HG03521 (cell line): ENCODE data around the gene EPSTI1.

Experiments
- ATAC-seq: cut with Tn5 transposase; IDR thresholded peaks from one replicate; pipeline ENCODE4 v1.9.1; 2021; ENCODE audit warnings: mild to moderate bottlenecking, moderate library complexity; ENCODE audit not compliant: unreplicated experiment

EPSTI1 gene

DNA sequence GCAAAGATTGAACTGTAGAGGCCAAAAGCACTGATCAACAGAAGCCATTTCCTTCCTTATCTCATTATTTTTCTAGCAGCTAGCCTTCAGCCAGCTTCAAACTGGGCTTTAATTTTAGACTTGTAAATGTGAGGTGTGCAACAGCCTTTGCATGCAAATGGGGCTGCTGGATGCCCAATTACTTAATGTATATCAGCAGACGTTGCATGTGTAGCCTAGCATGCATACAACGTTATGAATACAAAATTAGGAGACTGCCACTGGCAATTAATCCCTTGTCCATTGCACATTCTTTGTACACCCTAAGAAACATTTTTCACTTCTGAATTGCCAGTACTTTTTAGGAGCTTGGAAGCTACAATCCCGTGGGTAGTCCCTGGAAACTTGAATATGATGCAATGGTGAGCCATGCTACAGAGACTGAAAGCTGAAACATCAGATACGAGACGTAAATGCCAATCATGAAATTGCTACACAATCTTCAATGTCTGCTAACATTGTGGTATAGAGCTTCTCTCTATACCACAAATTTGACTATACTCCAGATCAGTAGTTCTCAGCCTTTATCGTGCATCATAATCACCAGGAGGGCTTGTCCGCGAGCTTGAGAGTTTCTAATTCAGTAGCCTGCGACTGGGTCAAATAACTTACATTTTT is 20.2 kb downstream of the EPSTI1 start:
- no peak for ATAC-seq

DNA sequence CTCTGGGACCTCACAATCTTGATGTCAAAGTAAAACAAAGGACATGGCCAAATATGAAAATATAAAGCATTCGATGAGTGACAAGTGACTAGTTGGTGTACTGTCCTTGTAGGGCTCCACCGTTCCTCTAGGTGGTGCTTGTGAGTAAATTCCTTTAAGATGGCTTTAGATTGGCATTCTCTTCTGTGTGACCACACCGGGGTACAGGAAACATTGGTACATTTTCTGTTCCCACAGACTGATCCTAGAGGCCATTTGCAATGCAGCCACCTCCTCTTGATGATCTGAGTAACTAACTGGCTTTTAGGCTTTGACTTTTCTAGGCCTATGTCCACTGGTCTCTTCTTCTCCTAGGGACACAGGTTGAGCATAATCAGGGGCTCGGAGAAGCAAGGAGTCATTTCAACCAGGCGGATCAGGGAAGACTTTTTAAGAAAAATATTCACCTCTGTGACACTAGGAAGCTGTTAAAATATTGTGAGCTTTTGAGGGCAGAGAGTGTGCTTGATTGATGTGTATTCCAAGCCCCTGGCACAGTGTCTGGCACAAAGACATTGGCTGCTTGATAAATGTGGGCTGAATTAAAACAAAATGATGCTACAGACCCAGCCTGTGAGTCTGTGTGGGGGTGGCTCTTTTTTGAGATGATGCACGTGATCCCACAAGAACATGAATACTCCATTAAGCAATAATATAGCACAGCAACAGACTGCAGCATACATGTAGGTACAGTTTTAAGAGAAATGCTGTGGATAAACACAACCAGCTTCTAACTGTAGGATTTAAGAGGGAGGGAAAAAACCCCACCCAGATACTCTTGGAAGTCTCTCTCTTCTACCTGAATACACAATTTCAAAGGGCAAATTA is 21.0 kb downstream of the EPSTI1 start:
- no peak for ATAC-seq

DNA sequence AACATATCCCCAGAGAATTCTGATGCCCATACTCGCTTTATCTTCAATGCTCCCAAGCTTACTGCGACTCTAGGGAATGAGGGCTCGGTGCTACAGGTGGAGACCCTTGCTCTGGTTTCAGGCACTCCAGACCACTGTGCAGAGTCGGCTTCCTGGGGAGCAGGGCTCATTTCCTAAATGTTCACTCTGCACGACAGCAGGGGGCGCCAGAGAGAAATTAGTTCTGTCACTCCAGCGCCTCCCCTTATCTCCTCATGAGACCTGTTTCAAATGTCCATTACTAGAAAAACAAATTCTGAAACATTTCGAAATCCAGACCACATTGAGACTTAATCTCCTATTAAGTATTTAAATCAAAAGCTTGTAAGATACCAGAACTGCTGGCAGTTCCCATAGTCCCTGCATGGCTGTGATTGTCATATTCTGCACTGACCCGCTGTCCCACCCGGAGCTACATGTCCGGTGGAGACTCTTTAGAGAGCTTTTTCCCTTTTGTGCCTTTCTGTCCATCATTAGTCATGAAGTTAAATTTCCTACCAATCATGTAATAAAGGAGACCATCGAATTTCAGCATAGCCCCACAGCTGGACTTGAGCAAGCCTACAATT is 22.4 kb downstream of the EPSTI1 start:
- no peak for ATAC-seq

DNA sequence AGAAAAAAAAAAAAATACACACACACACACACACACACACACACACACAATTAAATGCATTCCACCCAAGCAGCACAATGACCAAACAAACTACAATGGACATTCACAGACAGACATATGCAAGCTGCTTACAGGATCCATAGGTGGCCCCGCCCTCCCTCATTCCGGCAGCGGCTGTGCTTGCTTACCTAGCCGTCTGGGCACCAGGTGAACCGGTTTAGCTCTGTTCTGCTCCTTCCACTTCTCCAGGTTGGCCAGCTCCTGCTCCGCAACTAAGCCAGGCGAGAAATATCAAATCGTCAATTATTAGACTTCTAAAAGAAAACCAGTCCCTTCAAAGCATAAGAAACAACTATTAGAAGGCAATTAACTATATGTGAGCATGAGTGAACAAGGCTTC is 23.1 kb downstream of the EPSTI1 start:
- ATAC-seq, result no peak

DNA sequence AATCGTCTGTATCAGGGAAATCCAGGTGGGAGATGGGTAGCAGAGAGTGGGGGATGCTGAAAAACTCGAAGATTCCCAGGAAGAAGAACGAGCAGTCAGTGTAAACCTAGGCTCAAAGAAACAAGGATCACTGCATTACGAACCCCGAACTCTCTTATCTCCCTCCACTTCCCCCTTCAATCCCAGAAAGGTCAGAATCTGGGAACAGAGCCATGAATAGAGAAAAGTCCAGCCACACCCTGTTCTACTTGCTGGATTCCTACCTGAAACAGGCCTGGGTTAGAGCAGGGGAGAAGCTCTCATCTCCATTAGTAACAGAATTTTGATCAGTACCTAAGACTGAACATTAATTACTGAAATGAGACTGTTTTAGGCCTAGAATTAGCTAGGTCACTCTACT is 24.4 kb downstream of the EPSTI1 start:
- ATAC-seq, result no peak

DNA sequence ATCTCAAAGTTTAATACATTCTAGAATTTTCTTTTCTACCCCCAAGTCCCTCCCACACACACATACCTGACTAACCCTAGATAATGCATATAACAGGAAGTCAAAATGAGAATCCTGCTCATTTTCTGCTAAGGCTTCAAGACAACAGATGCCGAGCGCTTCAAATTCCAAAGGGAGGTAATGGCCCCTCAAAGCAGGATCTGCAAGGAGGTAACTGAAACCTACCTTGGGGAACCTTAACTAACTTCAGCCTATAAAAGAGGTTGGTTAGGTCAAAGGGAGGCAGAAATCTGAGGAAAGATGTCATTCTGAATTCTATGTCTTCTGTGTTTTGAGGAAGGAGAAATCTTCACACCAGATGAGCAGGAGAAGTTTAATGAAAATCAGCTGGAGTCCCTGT is 26.8 kb downstream of the EPSTI1 start:
- ATAC-seq, result no peak

DNA sequence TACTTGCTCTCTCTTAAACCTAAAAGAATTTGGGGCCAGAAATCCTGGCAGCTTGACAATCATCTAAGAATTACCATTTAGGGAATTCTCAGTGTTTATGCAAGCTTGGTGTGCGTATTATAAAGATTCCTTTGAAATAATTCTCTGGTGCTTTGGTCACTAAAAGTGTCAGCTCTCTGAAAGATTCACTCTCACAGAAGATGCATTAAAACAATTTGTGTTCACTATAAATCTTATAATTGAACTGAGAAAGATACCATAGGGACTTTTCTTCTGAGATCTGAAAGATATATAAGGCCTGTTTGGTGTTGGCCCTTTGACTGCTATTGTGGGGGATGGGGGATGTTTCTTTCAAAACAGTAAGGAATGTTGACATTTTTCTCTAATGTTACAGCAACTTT is 27.3 kb downstream of the EPSTI1 start:
- ATAC-seq, result no peak

DNA sequence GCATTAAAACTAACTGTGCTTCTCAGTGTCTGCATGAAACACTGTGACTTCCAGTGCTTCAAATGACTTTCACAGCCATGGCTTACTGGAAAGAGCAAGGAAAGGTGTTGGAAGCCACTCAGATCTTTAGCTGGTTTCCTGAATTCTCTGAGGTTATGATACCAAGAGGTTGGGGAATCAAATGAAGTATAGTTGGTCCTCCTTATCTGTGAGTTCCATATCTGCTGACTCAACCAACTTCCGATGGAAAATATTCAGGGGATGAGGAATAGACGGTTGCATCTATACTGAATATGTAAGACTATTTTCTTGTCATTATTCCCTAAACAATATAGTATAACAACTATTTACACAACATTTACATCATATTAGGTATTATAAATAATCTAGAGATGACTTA is 32.4 kb downstream of the EPSTI1 start:
- no peak for ATAC-seq

DNA sequence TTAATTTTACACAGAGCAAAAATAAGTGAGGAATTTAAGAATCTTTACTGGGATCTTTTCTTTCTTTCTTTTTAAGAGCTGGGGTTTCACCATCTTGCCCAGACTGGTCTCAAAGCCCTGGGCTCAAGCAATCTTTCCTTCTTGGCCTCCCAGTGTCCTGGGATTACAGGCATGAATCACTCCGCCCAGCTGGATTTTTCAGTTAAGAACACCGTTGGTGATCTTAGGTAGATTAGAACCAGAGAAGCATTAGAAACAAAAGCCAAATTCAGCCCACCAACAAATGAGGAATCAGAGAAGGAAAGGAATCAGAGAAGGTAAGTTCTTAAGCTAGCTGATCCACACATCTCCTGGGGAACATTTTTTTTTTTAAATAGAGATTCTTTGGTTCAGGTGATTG is 34.2 kb downstream of the EPSTI1 start:
- no peak for ATAC-seq

DNA sequence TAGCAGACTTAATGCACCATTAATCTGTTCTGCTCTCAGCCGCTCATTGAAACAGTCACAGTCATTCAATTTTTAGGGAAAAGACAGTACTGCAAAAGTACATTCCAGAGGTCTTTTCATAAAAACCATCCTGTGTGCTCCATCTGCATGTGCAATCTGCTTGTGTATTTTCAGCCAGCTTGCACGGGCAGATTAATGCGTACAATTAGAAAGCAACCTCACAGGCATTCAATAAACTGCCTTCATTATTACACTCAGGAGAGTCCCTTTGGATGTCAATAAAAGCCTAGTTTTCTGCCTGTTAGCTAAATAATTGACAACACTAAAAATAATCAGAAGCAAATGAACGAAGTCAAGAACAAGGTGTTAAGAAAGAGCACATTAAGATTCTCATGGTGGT is 41.9 kb downstream of the EPSTI1 start:
- ATAC-seq, result no peak

DNA sequence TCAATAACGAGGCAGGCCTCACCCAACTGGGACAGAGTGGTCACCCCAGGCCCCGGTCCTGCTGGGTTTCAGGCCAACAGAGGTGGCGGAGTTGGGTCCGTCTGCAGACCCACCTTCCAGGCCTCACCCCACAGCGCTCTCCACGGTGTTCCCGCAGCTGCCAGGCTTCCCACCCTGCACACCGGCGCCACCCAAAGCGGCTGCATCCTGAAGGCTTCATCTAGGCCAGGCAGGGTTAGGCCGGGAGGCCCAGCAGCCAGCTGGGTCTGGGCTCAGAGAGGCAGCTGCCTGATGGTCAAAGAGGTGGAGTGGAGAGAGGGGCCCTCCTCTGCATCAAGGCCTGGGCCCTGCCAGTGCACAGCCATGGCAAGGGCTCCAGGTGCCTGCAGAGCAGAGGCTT is 44.1 kb downstream of the EPSTI1 start:
- ATAC-seq, result no peak

DNA sequence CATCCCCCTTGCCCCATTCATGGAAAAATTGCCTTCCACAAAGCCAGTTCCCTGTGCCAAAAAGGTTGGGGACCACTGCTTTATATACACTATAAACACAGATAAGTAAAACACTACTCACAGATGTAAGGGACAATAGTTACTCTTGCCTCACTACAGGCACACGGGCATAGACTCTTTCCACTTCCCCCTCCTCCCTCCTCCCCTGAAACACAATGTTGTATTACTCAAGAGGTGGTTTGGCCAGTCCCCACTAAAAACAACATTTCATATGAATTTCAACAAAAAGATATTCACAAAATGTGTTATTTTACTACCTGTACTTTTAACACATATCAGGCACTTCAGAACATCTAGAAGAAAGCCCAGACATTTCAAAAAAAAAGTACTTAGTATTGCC is 45.1 kb downstream of the EPSTI1 start:
- ATAC-seq, result no peak

DNA sequence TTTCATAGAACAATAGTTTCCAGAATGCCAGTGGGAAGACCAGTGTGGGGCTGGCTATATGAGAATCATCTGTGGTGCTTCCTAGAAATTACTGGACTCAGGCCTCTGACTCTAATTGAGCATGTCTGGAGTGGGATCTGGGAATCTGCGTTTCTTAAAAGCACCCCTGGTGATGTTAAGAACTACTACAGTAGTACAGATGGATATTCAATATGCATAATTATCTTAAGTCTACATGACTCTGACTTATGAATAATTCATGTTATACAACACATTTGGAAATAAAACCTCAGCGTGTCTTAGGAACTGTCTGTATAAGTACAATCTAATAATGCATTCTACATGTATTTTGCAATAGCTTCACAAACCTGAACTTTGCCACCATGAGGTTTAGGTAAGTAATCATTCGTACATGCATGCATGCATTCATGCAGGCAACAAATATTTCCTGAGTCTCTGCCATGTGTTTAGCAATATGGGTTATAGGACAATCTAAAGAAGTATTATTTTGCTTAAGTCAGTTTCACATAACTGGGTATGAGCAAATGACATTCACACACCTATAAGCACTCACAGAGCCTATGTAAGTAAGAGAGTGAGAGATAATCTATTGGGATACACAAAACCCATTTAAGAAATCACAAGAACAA is 62.0 kb downstream of the EPSTI1 start:
- no peak for ATAC-seq

DNA sequence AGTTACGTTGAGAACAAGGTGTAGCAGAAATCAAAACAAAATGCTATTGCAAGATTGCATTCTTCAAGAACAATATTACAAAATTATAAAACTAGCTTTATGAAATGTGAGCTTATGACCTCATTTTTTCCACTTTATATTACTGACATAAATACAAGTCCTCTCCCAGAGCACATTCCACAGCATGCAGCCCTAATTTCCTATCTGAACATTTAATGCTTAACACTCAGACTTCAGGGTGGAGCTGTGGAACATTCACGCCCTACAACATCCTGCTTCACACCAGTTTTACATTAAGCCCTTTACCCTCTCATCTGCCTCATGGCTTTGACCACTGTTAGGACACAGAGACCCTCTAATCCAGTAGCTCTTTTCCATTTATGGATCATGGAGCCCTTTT is 65.5 kb downstream of the EPSTI1 start:
- no peak for ATAC-seq

DNA sequence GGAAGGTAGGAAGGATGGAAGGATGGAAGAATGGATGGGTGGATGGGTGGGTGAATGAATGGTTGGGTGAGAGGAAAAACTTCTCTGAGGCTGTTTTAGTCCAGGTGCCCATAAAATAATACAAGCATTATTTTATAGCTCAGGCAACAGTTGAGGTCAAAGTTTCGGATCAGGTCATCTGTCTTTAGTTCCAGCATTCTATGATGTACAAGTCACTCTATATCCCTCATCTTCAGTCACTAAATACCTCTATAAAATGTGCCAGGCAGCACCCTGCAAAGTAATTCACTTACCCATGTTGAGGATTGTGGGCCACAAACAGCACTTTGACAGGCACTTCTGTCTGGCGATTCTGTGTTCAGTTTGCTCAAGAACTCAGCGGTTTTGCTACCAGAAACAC is 66.0 kb downstream of the EPSTI1 start:
- ATAC-seq, result no peak

DNA sequence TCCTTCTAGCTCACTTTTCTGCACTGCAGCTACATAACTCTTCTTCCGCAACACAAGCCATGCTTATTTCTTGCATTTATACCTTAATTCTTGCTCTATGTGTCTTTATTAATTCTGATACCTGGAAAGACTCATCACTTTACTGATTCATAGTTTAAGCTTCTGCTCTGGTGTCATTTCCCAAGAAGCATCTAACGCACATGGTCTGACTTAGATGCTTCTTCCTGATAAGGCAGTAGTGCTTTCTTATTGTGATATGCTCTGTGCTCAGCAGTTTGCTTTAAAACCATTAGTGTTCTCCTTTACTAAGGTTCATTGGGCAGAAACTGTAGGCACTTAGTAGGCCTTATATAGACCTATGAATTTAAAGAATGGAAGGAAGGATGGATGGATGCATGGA is 66.4 kb downstream of the EPSTI1 start:
- no peak for ATAC-seq

DNA sequence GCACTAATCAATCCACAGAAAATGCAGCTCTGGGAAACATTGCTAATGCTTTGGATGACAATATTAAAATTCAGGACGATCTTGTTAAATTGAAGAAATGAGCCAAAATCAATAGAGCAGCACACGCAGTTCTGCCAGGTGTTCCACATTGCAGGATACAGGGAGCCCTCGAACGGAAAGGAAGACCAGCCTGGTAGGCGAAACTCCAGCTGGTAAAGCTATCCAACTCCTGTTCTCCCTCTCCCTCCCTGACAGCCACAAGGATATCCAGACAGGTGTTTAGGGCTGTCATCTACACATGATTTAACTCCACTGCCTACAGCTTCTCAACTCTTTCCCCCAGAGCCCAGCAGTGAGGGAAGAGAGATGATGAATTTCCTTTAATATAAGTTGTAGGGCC is 67.7 kb downstream of the EPSTI1 start:
- ATAC-seq, result no peak

DNA sequence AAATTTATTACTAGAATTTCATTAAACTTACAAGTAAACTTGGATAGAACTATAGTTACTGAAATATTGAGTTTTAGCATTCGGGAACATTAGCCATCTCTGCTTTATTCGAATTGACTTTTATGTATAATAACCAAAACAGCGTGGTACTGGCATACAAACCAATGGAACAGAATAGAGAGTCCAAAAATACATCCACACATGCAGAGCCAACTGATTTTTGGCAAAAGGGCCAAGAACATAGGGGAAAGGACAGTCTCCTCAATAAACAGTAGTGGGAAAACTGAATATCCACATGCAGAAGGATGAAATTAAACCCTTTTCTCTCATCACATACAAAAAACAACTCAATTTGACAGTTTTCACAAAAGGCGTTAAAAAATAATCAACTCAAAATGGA is 84.3 kb downstream of the EPSTI1 start:
- ATAC-seq, result no peak

DNA sequence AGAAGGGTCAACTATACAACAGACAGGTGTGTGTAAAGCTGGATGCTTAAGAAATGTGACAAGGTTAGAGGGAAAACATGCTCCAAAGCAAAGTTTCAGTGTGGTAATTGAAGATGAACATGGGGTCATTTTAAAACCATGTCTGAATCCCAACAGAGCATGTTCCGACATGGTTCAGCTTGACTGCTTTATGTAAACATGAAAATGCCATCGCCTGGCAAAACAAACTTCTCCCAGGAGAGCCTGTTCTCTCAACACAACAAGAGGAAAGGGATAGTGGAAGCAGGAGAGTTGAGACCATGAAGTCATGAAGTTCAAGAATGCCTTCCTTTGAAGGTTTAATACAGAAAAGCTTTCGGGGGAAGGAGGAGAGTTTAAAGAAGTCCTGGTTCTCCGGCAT is 85.8 kb downstream of the EPSTI1 start:
- ATAC-seq, result no peak

DNA sequence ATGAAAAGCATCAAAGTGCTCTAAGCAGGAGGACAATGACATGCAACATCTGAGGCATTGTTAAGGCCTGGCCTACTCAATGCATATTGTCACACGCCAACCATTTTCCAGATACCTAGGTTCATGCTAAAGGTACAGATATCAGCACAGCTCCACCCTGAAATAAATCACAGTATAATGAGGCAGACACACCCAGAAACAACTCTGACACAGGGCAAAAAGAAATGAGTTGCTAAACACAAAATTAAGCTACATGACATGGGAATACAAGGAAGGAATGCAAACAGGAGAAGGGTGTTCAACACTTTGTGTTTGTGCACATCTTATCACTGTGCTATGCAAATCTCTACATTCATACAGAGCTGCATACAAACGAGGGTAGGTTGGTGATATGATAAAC is 86.5 kb downstream of the EPSTI1 start:
- no peak for ATAC-seq

DNA sequence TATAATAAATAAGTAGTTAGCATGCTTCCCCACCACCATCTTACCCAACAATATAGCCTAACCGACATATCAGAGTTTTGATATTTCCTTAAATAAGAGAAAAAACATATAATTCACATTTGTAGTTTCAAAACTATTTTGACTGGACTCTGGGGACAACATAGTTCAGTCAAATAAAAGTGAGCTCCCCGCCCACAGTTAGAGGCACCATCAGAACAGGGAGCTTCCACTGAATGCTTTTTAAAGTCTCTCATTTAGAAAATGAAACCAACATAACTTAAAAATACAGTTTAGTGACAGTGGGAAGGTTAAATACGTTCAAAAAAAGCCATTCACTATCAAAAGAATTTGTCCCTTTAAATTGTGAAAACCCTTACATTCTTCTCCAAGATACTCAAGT is 92.8 kb downstream of the EPSTI1 start:
- no peak for ATAC-seq

DNA sequence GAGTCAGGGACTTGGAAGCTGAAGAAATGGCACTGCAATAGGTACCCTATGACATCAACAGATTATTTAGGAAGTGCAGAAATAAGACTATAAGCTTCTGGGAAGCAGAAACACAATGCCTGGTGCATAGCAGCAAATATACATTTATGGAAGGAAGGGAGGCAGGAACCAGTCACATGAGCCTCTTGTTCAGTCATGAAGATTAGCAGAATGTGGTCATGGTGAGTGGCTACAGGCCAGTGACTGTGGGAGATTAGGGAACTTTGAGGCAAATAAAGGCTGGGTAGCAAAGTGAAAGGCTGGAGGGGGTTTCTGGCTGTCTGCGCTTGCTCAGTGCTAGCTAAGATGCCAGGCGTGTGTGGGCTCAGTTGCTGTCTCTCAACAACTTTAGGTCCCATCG is 96.3 kb downstream of the EPSTI1 start:
- ATAC-seq, result no peak
